Measurements from ENCODE around the gene PCDHGB2.
A peak's percentile ranks its signal among the peaks of the same experiment; 100 is the strongest.

PCDHGB2 gene

GRCh38 chr5:141366016-141366896 is 6.5 kb downstream of the PCDHGB2 start:
- Histone ChIP-seq H3K27me3 (ENCODE audit: insufficient read depth, low read depth) (no peaks in the 10 kb centered on the region), H3K4me2 (no peak overlapping the region), H3K79me2 (ENCODE audit: insufficient read depth, low read depth) (no peaks in the 10 kb centered on the region), H3K9ac (no peak overlapping the region), H3K27ac (no peak overlapping the region), H3K36me3 (ENCODE audit: insufficient read depth) (no peaks in the 10 kb centered on the region), H4K20me1 (ENCODE audit: insufficient read depth) (no peaks in the 10 kb centered on the region), H3K4me3 (IDR thresholded peaks at IDR 0.05; ENCODE audit: insufficient read depth, low read depth, low read length) (no peak overlapping the region), H3K4me1 (ENCODE audit: low read depth, poor library complexity, severe bottlenecking) (no peaks in the 10 kb centered on the region), H2AFZ (ENCODE audit: low read depth) (no peak overlapping the region)
- TF ChIP-seq, protein P1, sequence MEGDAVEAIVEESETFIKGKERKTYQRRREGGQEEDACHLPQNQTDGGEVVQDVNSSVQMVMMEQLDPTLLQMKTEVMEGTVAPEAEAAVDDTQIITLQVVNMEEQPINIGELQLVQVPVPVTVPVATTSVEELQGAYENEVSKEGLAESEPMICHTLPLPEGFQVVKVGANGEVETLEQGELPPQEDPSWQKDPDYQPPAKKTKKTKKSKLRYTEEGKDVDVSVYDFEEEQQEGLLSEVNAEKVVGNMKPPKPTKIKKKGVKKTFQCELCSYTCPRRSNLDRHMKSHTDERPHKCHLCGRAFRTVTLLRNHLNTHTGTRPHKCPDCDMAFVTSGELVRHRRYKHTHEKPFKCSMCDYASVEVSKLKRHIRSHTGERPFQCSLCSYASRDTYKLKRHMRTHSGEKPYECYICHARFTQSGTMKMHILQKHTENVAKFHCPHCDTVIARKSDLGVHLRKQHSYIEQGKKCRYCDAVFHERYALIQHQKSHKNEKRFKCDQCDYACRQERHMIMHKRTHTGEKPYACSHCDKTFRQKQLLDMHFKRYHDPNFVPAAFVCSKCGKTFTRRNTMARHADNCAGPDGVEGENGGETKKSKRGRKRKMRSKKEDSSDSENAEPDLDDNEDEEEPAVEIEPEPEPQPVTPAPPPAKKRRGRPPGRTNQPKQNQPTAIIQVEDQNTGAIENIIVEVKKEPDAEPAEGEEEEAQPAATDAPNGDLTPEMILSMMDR (conservative IDR thresholded peaks at IDR 0.05; ENCODE audit: low read depth, low read length), result no peak

GRCh38 chr5:141369994-141370848 is 10.4 kb downstream of the PCDHGB2 start, which contains the start of gene PCDHGB3:
PCDHGB3 (plus strand) TSS chr5:141370242; CDS start chr5:141370395, 153 bp downstream.
- peak within 1 kb of the TSS; percentile 76 for H2AFZ ChIP-seq (ENCODE audit: low read depth)
- no peaks in the 10 kb centered on the region for H3K27me3 ChIP-seq (ENCODE audit: insufficient read depth, low read depth)
- no peak within 1 kb of the TSS for H3K4me3 ChIP-seq (IDR thresholded peaks at IDR 0.05; ENCODE audit: insufficient read depth, low read depth, low read length)
- H3K9ac ChIP-seq, result no peak within 1 kb of the TSS
- H3K79me2 ChIP-seq (ENCODE audit: insufficient read depth, low read depth), result no peaks in the 10 kb centered on the region
- TF ChIP-seq, protein P1 (conservative IDR thresholded peaks at IDR 0.05; ENCODE audit: low read depth, low read length), result peak; percentile 37; the same call in 1 of the 2 replicates
- peak within 1 kb of the TSS; percentile 33; the same call in 1 of the 2 replicates for H3K4me2 ChIP-seq
- H4K20me1 ChIP-seq (ENCODE audit: insufficient read depth), result no peaks in the 10 kb centered on the region
- no peak within 1 kb of the TSS for H3K27ac ChIP-seq
- no peaks in the 10 kb centered on the region for H3K4me1 ChIP-seq (ENCODE audit: low read depth, poor library complexity, severe bottlenecking)
- no peaks in the 10 kb centered on the region for H3K36me3 ChIP-seq (ENCODE audit: insufficient read depth)

- Histone ChIP-seq H2AFZ (ENCODE audit: low read depth) (no peak overlapping the region), H3K4me2 (no peak overlapping the region), H4K20me1 (ENCODE audit: insufficient read depth) (no peaks in the 10 kb centered on the region), H3K4me3 (IDR thresholded peaks at IDR 0.05; ENCODE audit: insufficient read depth, low read depth, low read length) (no peak overlapping the region), H3K4me1 (ENCODE audit: low read depth, poor library complexity, severe bottlenecking) (no peaks in the 10 kb centered on the region), H3K36me3 (ENCODE audit: insufficient read depth) (no peaks in the 10 kb centered on the region), H3K9ac (no peak overlapping the region), H3K27ac (no peak overlapping the region), H3K79me2 (ENCODE audit: insufficient read depth, low read depth) (no peaks in the 10 kb centered on the region), H3K27me3 (ENCODE audit: insufficient read depth, low read depth) (no peaks in the 10 kb centered on the region)
- TF ChIP-seq, protein P1 (conservative IDR thresholded peaks at IDR 0.05; ENCODE audit: low read depth, low read length), result no peak
These were observed 12.0 kb downstream of the PCDHGB2 start for GRCh38 chr5:141371572-141372475.

Data from KMS-11 (cell line).